Right lobe of liver (tissue), 6 donors: Measurements from ENCODE around the gene ELMO1. TPM values are rescaled to one million over a fixed set of nuclear protein-coding genes. Genes with fewer than 3 reads are reported as not detected.

Source experiments
- ATAC-seq, 4 donors: fragments of 200-7000 bp; cut with Tn5 transposase; one replicate each; pipeline ENCODE4 v1.9.1; 2020; ENCODE audit warnings: mild to moderate bottlenecking in 4 of 4, moderate library complexity in 4 of 4
- DNase-seq, 3 donors: peaks; one replicate each; pipeline ENCODE4 v3.0.0-alpha.2; 2020
- H3K27ac ChIP-seq, 3 donors: fragments of 200-600 bp; one replicate each; pipeline ENCODE4 v1.8.0; 2022
- H3K27me3 ChIP-seq, 2 donors: fragments of 200-600 bp; one replicate each; pipeline ENCODE4 v1.8.0; 2022
- H3K36me3 ChIP-seq, 4 donors: fragments of 200-600 bp; sonication (generic) in 1 of 4; one replicate each; pipeline versions ENCODE4 v1.5.1 to v1.8.0; 2017 to 2022; ENCODE audit warnings: control low read depth in 1 of 4
- H3K4me1 ChIP-seq, 4 donors: fragments of 200-600 bp; sonication (generic) in 1 of 4; one replicate each; pipeline versions ENCODE4 v1.5.1 to v1.8.0; 2017 to 2022; ENCODE audit warnings: control low read depth in 1 of 4
- H3K4me3 ChIP-seq, 3 donors: fragments of 200-600 bp; one replicate each; pipeline ENCODE4 v1.8.0; 2022
- H3K9me3 ChIP-seq, 4 donors: fragments of 200-600 bp; sonication (generic) in 1 of 4; one replicate each; pipeline versions ENCODE4 v1.5.1 to v1.8.0; 2017 to 2022; ENCODE audit warnings: control low read depth in 1 of 4
- CTCF ChIP-seq, 4 donors: fragments of 200-600 bp in 3 of 4; fragments of 450-650 bp in 1 of 4; IDR thresholded peaks; one replicate each; pipeline versions ENCODE4 v1.5.1 to v1.8.0; 2016 to 2022; ENCODE audit warnings: antibody characterized with exemption in 4 of 4, mild to moderate bottlenecking in 2 of 4
- POLR2A ChIP-seq: fragments of 450-650 bp; IDR thresholded peaks from one replicate; pipeline ENCODE4 v1.6.1; 2017; ENCODE audit warnings: antibody characterized with exemption, mild to moderate bottlenecking
- WGBS: methylation state at CpG from one replicate; pipeline ENCODE4 v1.1.6; 2018; ENCODE audit warnings: low coverage, low lambda C conversion rate; ENCODE audit not compliant: insufficient coverage; ENCODE audit errors: missing lambda C conversion rate; 5-methylcytosine and 5-hydroxymethylcytosine counted together
- intact Hi-C, 2 donors: fragments of 100-400 bp; cut with DNase I; formaldehyde crosslinking; loops; one replicate each; pipeline versions ENCODE4 v1.11.2 to v1.14.1; 2022
- total RNA-seq, 6 experiments: library from RNA; depleted of rRNA in 2 of 6; stranded (reverse); fragments of >200 nt in 2 of 6; fragmentation: NEBNext Ultra II Directional in 3 of 6; extraction: Animal tissue kit (Norgen Biotek cat#: 25700) in 3 of 6; gene quantifications; one replicate each; pipeline versions ENCODE4 v1.1.0 to v1.2.4, GENCODE V29; 2016 to 2023
- donor health status: DM: no; HTN: yes; CAD: no.
- donor health status: DM: no; HTN: no; CAD: no.
- donor health status: DM: no; HTN: no; CAD: no.
- donor health status: DM: no; HTN: yes; CAD: no.
- donor health status: DM: no; HTN: yes; CAD: no.

Gene ELMO1
- total RNA-seq, 6 experiments from 2014 or later: 18.4 to 55.4 (median 25.1) TPM

GRCh38 chr7:37462138-37462537 lies 13.5 kb upstream of the ELMO1 start:
- H3K9me3 ChIP-seq: no peaks in the 10 kb centered on the region
- peak in 2 of 4 donors; percentile 34 to 53 for ATAC-seq
- H3K4me1 ChIP-seq: no peaks in the 10 kb centered on the region
- no peaks in the 10 kb centered on the region for H3K27me3 ChIP-seq
- H3K4me3 ChIP-seq: no peak overlapping the region
- H3K36me3 ChIP-seq: no peaks in the 10 kb centered on the region
- no peak overlapping the region for H3K27ac ChIP-seq
- intact Hi-C loops: no loop called here
- TF ChIP-seq POLR2A (no peak), CTCF (IDR thresholded peaks at IDR 0.05) (no peak)
- no peak for DNase-seq
- 38% methylated on average over 1 of the region's 1 CpG for WGBS

DNA sequence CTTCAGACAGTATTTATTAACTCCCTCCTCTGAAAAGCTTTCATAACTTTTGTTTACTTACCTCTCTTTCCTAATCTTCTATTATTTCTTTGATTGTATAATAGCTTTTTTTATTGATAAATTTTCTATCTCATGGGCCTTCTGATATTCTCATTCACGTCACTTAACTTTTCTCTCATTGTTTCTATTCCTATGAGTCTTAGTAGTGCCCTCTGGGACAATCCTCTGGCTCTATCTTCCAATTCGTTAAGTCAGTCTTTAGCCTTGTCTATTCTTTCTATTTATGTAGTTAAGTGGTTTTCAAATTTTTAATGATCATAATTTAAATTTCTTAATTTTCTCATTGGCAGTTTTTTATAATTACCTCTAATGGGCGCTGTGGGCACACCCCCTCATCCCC lies 6.4 kb upstream of the ELMO1 start:
- intact Hi-C loops: no loop called here
- Histone ChIP-seq H3K27me3 (no peaks in the 10 kb centered on the region), H3K4me3 (no peak overlapping the region), H3K36me3 (no peaks in the 10 kb centered on the region), H3K4me1 (no peaks in the 10 kb centered on the region), H3K27ac (no peak overlapping the region), H3K9me3 (no peaks in the 10 kb centered on the region)
- ATAC-seq (no peak), DNase-seq (no peak)
- TF ChIP-seq POLR2A: no peak
- no peak for TF ChIP-seq CTCF (IDR thresholded peaks at IDR 0.05)
- WGBS: 79% methylated on average over 3 of the region's 3 CpGs

- no peak for ATAC-seq
- no peak overlapping the region for H3K4me3 ChIP-seq
- H3K36me3 ChIP-seq: no peaks in the 10 kb centered on the region
- TF ChIP-seq POLR2A (no peak), CTCF (IDR thresholded peaks at IDR 0.05) (no peak)
- H3K4me1 ChIP-seq: peaks cover 0 to 6% (median 3%) of the 10 kb centered on the region in 4 donors
- H3K27ac ChIP-seq: no peak overlapping the region
- 67% methylated on average over 4 of the region's 5 CpGs for WGBS
- H3K27me3 ChIP-seq: no peaks in the 10 kb centered on the region
- no peaks in the 10 kb centered on the region for H3K9me3 ChIP-seq
- intact Hi-C loops: no loop called here
- no peak for DNase-seq
These were observed 3.7 kb upstream of the ELMO1 start for GRCh38 chr7:37452346-37452745.

- Histone ChIP-seq H3K4me1 (peaks cover 0 to 18% (median 4%) of the 10 kb centered on the region in 4 donors), H3K36me3 (no peaks in the 10 kb centered on the region), H3K27me3 (no peaks in the 10 kb centered on the region), H3K4me3 (no peak overlapping the region), H3K9me3 (no peaks in the 10 kb centered on the region), H3K27ac (no peak overlapping the region)
- TF ChIP-seq CTCF (IDR thresholded peaks at IDR 0.05) (no peak), POLR2A (no peak)
- WGBS: 82% methylated on average over 3 of the region's 3 CpGs
- no peak for DNase-seq
- intact Hi-C loops: no loop called here
- ATAC-seq: no peak
These were observed 1.4 kb upstream of the ELMO1 start for GRCh38 chr7:37450035-37450434.

- Histone ChIP-seq H3K9me3 (no peaks in the 10 kb centered on the region), H3K36me3 (no peaks in the 10 kb centered on the region), H3K4me1 (peaks cover 0 to 22% (median 4%) of the 10 kb centered on the region in 4 donors), H3K27me3 (no peaks in the 10 kb centered on the region), H3K27ac (peak overlapping the region in 1 of 3 donors; percentile 98), H3K4me3 (peak overlapping the region; percentile 81 to 89 (median 86))
- intact Hi-C loops: no loop called here
- DNase-seq (no peak), ATAC-seq (no peak)
- WGBS: 5% methylated on average over 5 of the region's 5 CpGs
- TF ChIP-seq POLR2A: no peak
- no peak for TF ChIP-seq CTCF (IDR thresholded peaks at IDR 0.05)
These were observed 957 bp upstream of the ELMO1 start for GRCh38 chr7:37449621-37450020.
